GM12878 (cell line): Measurements from ENCODE around the gene REP15.

ENCODE experiments used
- CBFB ChIP-seq: IDR thresholded peaks from 2 replicates; pipeline ENCODE4 v1.6.1; 2016; ENCODE audit warnings: antibody characterized with exemption, low read depth
- CBX5 ChIP-seq: sonication (generic); IDR thresholded peaks from 2 replicates; pipeline ENCODE4 v1.6.1; 2016; ENCODE audit warnings: low read depth, moderate library complexity, mild to moderate bottlenecking, inconsistent platforms
- CHD2 ChIP-seq: IDR thresholded peaks from 2 replicates; pipeline ENCODE4 v1.6.1; 2011; ENCODE audit warnings: low read depth, low read length, improper control_type of control experiment, borderline replicate concordance
- FOXK2 ChIP-seq: fragments of 450-650 bp; IDR thresholded peaks from 2 replicates; pipeline ENCODE4 v1.6.1; 2017; ENCODE audit warnings: mild to moderate bottlenecking, moderate library complexity
- IKZF1 ChIP-seq: fragments of 450-650 bp; conservative IDR thresholded peaks from 2 replicates; pipeline ENCODE4 v1.6.1; 2017; ENCODE audit warnings: antibody characterized with exemption, mild to moderate bottlenecking
- IKZF2 ChIP-seq, 2 experiments: fragments of 450-650 bp; IDR thresholded peaks; 2 replicates each; pipeline ENCODE4 v1.6.1; 2017; ENCODE audit warnings: mild to moderate bottlenecking in 2 of 2, moderate library complexity in 2 of 2
- JUND ChIP-seq: IDR thresholded peaks from 2 replicates; pipeline ENCODE4 v1.6.1; 2012; ENCODE audit warnings: low read depth, mild to moderate bottlenecking, low read length, improper control_type of control experiment, moderate library complexity
- POLR2A ChIP-seq: IDR thresholded peaks from 2 replicates; pipeline ENCODE4 v1.6.1; 2011; ENCODE audit warnings: low read depth, mild to moderate bottlenecking, low read length
- YY1 ChIP-seq: IDR thresholded peaks from 2 replicates; pipeline ENCODE4 v1.6.1; 2011; ENCODE audit warnings: low read depth, mild to moderate bottlenecking, low read length
- TF ChIP-seq, protein P1 (sequence below), 3 experiments: IDR thresholded peaks in 2 of 3; conservative IDR thresholded peaks in 1 of 3; 2 replicates each; pipeline ENCODE4 v1.5.1; 2011; ENCODE audit warnings: low read depth in 3 of 3, low read length in 3 of 3, mild to moderate bottlenecking in 3 of 3, control low read depth in 2 of 3, moderate library complexity in 2 of 3, inconsistent platforms in 1 of 3, mixed read lengths in 1 of 3; ENCODE audit not compliant: control insufficient read depth in 2 of 3, insufficient read depth in 1 of 3; ENCODE audit errors: extremely low read depth in 1 of 3
- TF ChIP-seq, protein P2 (sequence below): IDR thresholded peaks from 2 replicates; pipeline ENCODE4 v1.6.1; 2012; ENCODE audit warnings: low read depth, low read length, improper control_type of control experiment
- TF ChIP-seq, protein P3 (sequence below): IDR thresholded peaks from 2 replicates; pipeline ENCODE4 v1.6.1; 2011; ENCODE audit warnings: low read depth, mild to moderate bottlenecking, low read length, moderate library complexity, borderline replicate concordance; ENCODE audit errors: extremely low read depth

DNA sequence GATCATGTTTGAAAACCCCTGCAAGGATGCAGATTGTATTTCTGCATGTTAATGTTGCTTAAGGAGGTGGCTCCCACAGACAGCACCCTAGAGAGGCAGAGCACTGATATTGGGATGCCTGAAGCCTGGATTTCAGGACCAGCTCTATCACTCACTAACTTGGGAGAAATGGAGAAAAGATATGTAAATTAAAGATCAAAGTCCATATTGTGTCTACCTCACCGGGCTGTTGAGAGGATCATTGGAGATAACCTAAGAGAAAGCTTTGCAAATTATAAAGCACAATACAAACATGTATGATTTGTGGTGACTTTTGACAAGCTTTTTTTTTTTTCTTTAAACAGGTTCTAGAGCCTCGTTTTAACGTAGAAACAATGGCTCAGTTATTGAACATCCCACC lies 7.6 kb upstream of the REP15 start:
- TF ChIP-seq, protein P1, sequence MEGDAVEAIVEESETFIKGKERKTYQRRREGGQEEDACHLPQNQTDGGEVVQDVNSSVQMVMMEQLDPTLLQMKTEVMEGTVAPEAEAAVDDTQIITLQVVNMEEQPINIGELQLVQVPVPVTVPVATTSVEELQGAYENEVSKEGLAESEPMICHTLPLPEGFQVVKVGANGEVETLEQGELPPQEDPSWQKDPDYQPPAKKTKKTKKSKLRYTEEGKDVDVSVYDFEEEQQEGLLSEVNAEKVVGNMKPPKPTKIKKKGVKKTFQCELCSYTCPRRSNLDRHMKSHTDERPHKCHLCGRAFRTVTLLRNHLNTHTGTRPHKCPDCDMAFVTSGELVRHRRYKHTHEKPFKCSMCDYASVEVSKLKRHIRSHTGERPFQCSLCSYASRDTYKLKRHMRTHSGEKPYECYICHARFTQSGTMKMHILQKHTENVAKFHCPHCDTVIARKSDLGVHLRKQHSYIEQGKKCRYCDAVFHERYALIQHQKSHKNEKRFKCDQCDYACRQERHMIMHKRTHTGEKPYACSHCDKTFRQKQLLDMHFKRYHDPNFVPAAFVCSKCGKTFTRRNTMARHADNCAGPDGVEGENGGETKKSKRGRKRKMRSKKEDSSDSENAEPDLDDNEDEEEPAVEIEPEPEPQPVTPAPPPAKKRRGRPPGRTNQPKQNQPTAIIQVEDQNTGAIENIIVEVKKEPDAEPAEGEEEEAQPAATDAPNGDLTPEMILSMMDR (IDR thresholded peaks at IDR 0.05 in 2 of 3, conservative IDR thresholded peaks at IDR 0.05 in 1 of 3; ENCODE audit: control insufficient read depth in 2 of 3, extremely low read depth in 1 of 3, insufficient read depth in 1 of 3, low read depth in 3 of 3, low read length in 3 of 3) = no peak
- TF ChIP-seq IKZF1 = no peak
- no peak for TF ChIP-seq POLR2A
- no peak for TF ChIP-seq IKZF2 (IDR thresholded peaks at IDR 0.05)
- no peak for TF ChIP-seq CBX5
- TF ChIP-seq YY1 = no peak
- TF ChIP-seq, protein P2, sequence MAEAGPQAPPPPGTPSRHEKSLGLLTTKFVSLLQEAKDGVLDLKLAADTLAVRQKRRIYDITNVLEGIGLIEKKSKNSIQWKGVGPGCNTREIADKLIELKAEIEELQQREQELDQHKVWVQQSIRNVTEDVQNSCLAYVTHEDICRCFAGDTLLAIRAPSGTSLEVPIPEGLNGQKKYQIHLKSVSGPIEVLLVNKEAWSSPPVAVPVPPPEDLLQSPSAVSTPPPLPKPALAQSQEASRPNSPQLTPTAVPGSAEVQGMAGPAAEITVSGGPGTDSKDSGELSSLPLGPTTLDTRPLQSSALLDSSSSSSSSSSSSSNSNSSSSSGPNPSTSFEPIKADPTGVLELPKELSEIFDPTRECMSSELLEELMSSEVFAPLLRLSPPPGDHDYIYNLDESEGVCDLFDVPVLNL = no peak
- no peak for TF ChIP-seq CBFB
- no peak for TF ChIP-seq CHD2
- TF ChIP-seq FOXK2 = no peak
- TF ChIP-seq, protein P3, sequence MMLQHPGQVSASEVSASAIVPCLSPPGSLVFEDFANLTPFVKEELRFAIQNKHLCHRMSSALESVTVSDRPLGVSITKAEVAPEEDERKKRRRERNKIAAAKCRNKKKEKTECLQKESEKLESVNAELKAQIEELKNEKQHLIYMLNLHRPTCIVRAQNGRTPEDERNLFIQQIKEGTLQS = no peak
- no peak for TF ChIP-seq JUND
